ENCODE results near the gene LUZP1.

Gene LUZP1

DNA sequence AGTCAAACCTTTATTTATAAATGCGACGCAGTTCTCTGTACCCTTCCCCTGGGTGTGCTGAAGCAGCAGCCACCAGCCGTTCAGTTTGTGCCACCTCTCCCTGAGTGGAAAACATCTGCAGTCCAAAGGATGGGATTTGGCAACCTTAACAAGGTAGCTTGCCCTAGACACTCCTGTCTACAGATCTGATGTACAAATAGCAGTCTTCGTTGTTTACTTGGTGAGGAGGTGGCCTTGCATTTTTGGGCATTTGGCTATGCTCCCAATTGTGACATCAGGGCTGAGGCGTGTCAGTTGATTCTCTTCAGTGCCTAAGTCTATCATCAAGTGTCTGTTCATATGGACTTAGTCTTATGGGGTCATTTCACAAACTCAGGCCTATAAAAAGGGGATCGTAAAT, 89.6 kb downstream of the LUZP1 start:
- Histone ChIP-seq H3K36me3 (peaks cover 82% of the 10 kb centered on the region), H3K9me3 (ENCODE audit: severe bottlenecking) (no peaks in the 10 kb centered on the region), H3K4me3 (ENCODE audit: low read depth, low read length) (no peak overlapping the region), H3K27me3 (ENCODE audit: insufficient read depth, low read depth, severe bottlenecking) (no peaks in the 10 kb centered on the region), H3K27ac (no peak overlapping the region)
- no peak for DNase-seq
- TF ChIP-seq, protein P1, sequence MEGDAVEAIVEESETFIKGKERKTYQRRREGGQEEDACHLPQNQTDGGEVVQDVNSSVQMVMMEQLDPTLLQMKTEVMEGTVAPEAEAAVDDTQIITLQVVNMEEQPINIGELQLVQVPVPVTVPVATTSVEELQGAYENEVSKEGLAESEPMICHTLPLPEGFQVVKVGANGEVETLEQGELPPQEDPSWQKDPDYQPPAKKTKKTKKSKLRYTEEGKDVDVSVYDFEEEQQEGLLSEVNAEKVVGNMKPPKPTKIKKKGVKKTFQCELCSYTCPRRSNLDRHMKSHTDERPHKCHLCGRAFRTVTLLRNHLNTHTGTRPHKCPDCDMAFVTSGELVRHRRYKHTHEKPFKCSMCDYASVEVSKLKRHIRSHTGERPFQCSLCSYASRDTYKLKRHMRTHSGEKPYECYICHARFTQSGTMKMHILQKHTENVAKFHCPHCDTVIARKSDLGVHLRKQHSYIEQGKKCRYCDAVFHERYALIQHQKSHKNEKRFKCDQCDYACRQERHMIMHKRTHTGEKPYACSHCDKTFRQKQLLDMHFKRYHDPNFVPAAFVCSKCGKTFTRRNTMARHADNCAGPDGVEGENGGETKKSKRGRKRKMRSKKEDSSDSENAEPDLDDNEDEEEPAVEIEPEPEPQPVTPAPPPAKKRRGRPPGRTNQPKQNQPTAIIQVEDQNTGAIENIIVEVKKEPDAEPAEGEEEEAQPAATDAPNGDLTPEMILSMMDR (IDR thresholded peaks at IDR 0.05; ENCODE audit: low read depth, low read length): no peak

- DNase-seq: no peak
- Histone ChIP-seq H3K27me3 (ENCODE audit: insufficient read depth, low read depth, severe bottlenecking) (no peaks in the 10 kb centered on the region), H3K36me3 (peaks cover 84% of the 10 kb centered on the region), H3K27ac (no peak overlapping the region), H3K9me3 (ENCODE audit: severe bottlenecking) (no peaks in the 10 kb centered on the region), H3K4me3 (ENCODE audit: low read depth, low read length) (no peak overlapping the region)
- TF ChIP-seq, protein P1 (IDR thresholded peaks at IDR 0.05; ENCODE audit: low read depth, low read length): no peak
Observed at GRCh38 chr1:23074012-23074411, 94.6 kb downstream of the LUZP1 start.

DNA sequence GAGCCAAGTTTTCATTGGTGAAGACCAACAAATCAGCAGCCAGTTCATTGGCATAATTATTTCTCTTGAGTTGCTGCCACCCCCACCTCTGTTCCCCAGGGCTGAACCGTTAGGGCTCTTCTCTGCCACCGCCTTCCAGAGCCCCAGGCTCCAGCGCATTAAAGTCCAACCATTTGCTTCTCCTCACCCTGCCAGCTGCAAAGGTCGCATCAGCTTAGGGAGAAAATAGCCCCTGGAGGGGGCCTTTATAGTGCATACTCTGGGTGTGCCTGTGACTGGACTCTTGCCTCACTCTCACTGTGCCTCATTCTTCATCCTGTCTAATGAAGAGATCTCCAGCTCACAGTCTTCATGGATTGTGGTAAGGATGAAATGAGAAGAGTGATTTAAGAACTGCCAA, 99.0 kb downstream of the LUZP1 start:
- Histone ChIP-seq H3K27me3 (ENCODE audit: insufficient read depth, low read depth, severe bottlenecking) (no peaks in the 10 kb centered on the region), H3K9me3 (ENCODE audit: severe bottlenecking) (no peaks in the 10 kb centered on the region), H3K4me3 (ENCODE audit: low read depth, low read length) (no peak overlapping the region), H3K36me3 (peaks cover 93% of the 10 kb centered on the region), H3K27ac (no peak overlapping the region)
- TF ChIP-seq, protein P1 (IDR thresholded peaks at IDR 0.05; ENCODE audit: low read depth, low read length): no peak
- DNase-seq: no peak

GRCh38 chr1:23069149-23069548, 99.5 kb downstream of the LUZP1 start:
- no peaks in the 10 kb centered on the region for H3K9me3 ChIP-seq (ENCODE audit: severe bottlenecking)
- H3K27ac ChIP-seq: no peak overlapping the region
- TF ChIP-seq, protein P1 (IDR thresholded peaks at IDR 0.05; ENCODE audit: low read depth, low read length): no peak
- H3K36me3 ChIP-seq: peaks cover 96% of the 10 kb centered on the region
- no peak overlapping the region for H3K4me3 ChIP-seq (ENCODE audit: low read depth, low read length)
- H3K27me3 ChIP-seq (ENCODE audit: insufficient read depth, low read depth, severe bottlenecking): no peaks in the 10 kb centered on the region
- DNase-seq: no peak

- H3K27ac ChIP-seq: no peak overlapping the region
- peaks cover 92% of the 10 kb centered on the region for H3K36me3 ChIP-seq
- TF ChIP-seq, protein P1 (IDR thresholded peaks at IDR 0.05; ENCODE audit: low read depth, low read length): no peak
Observed at GRCh38 chr1:23066075-23066474, 102.6 kb downstream of the LUZP1 start.

GRCh38 chr1:23065385-23065784, 103.3 kb downstream of the LUZP1 start:
- H3K4me3 ChIP-seq (ENCODE audit: low read depth, low read length): no peak overlapping the region
- TF ChIP-seq, protein P1 (IDR thresholded peaks at IDR 0.05; ENCODE audit: low read depth, low read length): no peak
- H3K9me3 ChIP-seq (ENCODE audit: severe bottlenecking): no peaks in the 10 kb centered on the region
- H3K27ac ChIP-seq: no peak overlapping the region
- peaks cover 92% of the 10 kb centered on the region for H3K36me3 ChIP-seq
- no peaks in the 10 kb centered on the region for H3K27me3 ChIP-seq (ENCODE audit: insufficient read depth, low read depth, severe bottlenecking)
- no peak for DNase-seq

More at GRCh38 chr1:23066075-23066474, 102.6 kb downstream of the LUZP1 start:
- Histone ChIP-seq H3K4me3 (ENCODE audit: low read depth, low read length) (no peak overlapping the region), H3K27me3 (ENCODE audit: insufficient read depth, low read depth, severe bottlenecking) (no peaks in the 10 kb centered on the region), H3K9me3 (ENCODE audit: severe bottlenecking) (no peaks in the 10 kb centered on the region)
- DNase-seq: no peak

All from WERI-Rb-1 (cell line).